Immature natural killer cell (primary cell): ENCODE measurements around the gene ZFYVE26. TPM values are rescaled to one million over a fixed set of nuclear protein-coding genes. Genes with fewer than 3 reads are reported as not detected.
A peak's percentile ranks its signal among the peaks of the same experiment; 100 is the strongest.

Experiments
- DNase-seq, 3 donors: peaks; one replicate each; pipeline ENCODE4 v3.0.0; 2022; ENCODE audit warnings: mixed read lengths in 1 of 3
- H3K27ac Mint-ChIP-seq, 6 donors: one replicate each; pipeline ENCODE4 v1.8.0; 2020; ENCODE audit warnings: mixed read lengths in 6 of 6, mild to moderate bottlenecking in 5 of 6, inconsistent platforms in 4 of 6, moderate library complexity in 3 of 6
- H3K27me3 Mint-ChIP-seq, 3 donors: one replicate each; pipeline ENCODE4 v1.8.0; 2020 to 2021; ENCODE audit warnings: low read depth in 3 of 3, mild to moderate bottlenecking in 3 of 3, mixed read lengths in 3 of 3, moderate library complexity in 3 of 3, inconsistent platforms in 1 of 3
- H3K36me3 Mint-ChIP-seq, 3 donors: one replicate each; pipeline ENCODE4 v1.8.0; 2020; ENCODE audit warnings: mixed read lengths in 3 of 3, inconsistent platforms in 2 of 3, mild to moderate bottlenecking in 2 of 3
- H3K4me1 Mint-ChIP-seq, 2 donors: one replicate each; pipeline ENCODE4 v1.8.0; 2020; ENCODE audit warnings: inconsistent platforms in 2 of 2, mild to moderate bottlenecking in 2 of 2, mixed read lengths in 2 of 2, moderate library complexity in 1 of 2
- H3K4me3 Mint-ChIP-seq, 5 donors: one replicate each; pipeline ENCODE4 v1.8.0; 2020; ENCODE audit warnings: mild to moderate bottlenecking in 5 of 5, mixed read lengths in 5 of 5, inconsistent platforms in 3 of 5, moderate library complexity in 3 of 5
- H3K9me3 Mint-ChIP-seq, 6 donors: one replicate each; pipeline ENCODE4 v1.8.0; 2020; ENCODE audit warnings: mild to moderate bottlenecking in 6 of 6, mixed read lengths in 6 of 6, inconsistent platforms in 4 of 6, moderate library complexity in 3 of 6
- polyA plus RNA-seq, 3 donors: library from polyadenylated mRNA; unstranded; fragments of 300-500 nt; fragmentation: Illumina TruSeq; gene quantifications; one replicate each; pipeline ENCODE4 v1.2.3, GENCODE V29; 2021

ZFYVE26 gene
- polyA plus RNA-seq, 3 donors from 2014 or later: 3.1 to 4.3 TPM; not detected in 1

GRCh38 chr14:67762051-67762450 is 54.3 kb downstream of the ZFYVE26 start:
- H3K9me3 Mint-ChIP-seq: no peaks in the 10 kb centered on the region
- no peak overlapping the region for H3K4me3 Mint-ChIP-seq
- H3K27ac Mint-ChIP-seq: no peak overlapping the region
- H3K4me1 Mint-ChIP-seq: no peaks in the 10 kb centered on the region
- H3K36me3 Mint-ChIP-seq: peaks cover 27 to 57% (median 40%) of the 10 kb centered on the region in 3 donors
- H3K27me3 Mint-ChIP-seq: no peaks in the 10 kb centered on the region
- DNase-seq: no peak

- H3K36me3 Mint-ChIP-seq: peaks cover 32 to 58% (median 33%) of the 10 kb centered on the region in 3 donors
- no peaks in the 10 kb centered on the region for H3K4me1 Mint-ChIP-seq
- H3K27me3 Mint-ChIP-seq: peaks cover 0 to 2% (median 0%) of the 10 kb centered on the region in 3 donors
- H3K27ac Mint-ChIP-seq: peak overlapping the region in 1 of 6 donors; percentile 53
- no peaks in the 10 kb centered on the region for H3K9me3 Mint-ChIP-seq
- no peak for DNase-seq
- no peak overlapping the region for H3K4me3 Mint-ChIP-seq
These were observed 56.5 kb downstream of the ZFYVE26 start for GRCh38 chr14:67759916-67760315.

- DNase-seq: no peak
- Mint-ChIP-seq H3K27ac (peak overlapping the region in 1 of 6 donors; percentile 26), H3K27me3 (peaks cover 0 to 2% (median 0%) of the 10 kb centered on the region in 3 donors), H3K4me3 (no peak overlapping the region), H3K9me3 (no peaks in the 10 kb centered on the region), H3K36me3 (peaks cover 36 to 69% (median 44%) of the 10 kb centered on the region in 3 donors), H3K4me1 (no peaks in the 10 kb centered on the region)
These were observed 59.2 kb downstream of the ZFYVE26 start for GRCh38 chr14:67757175-67757574.

- peaks cover 0 to 2% (median 0%) of the 10 kb centered on the region in 3 donors for H3K27me3 Mint-ChIP-seq
- H3K36me3 Mint-ChIP-seq: peaks cover 41 to 74% (median 48%) of the 10 kb centered on the region in 3 donors
- H3K27ac Mint-ChIP-seq: peak overlapping the region in 2 of 6 donors; percentile 6 to 36
- H3K9me3 Mint-ChIP-seq: no peaks in the 10 kb centered on the region
- no peak overlapping the region for H3K4me3 Mint-ChIP-seq
- no peaks in the 10 kb centered on the region for H3K4me1 Mint-ChIP-seq
- DNase-seq: no peak
These were observed 59.9 kb downstream of the ZFYVE26 start for GRCh38 chr14:67756496-67756895.

GRCh38 chr14:67749341-67750084 is 66.9 kb downstream of the ZFYVE26 start:
- Mint-ChIP-seq H3K27ac (peak overlapping the region in 1 of 6 donors; percentile 48), H3K9me3 (no peaks in the 10 kb centered on the region), H3K36me3 (peaks cover 48 to 70% (median 62%) of the 10 kb centered on the region in 3 donors), H3K27me3 (no peaks in the 10 kb centered on the region), H3K4me3 (no peak overlapping the region), H3K4me1 (no peaks in the 10 kb centered on the region)
- DNase-seq: no peak

- Mint-ChIP-seq H3K4me1 (no peaks in the 10 kb centered on the region), H3K27ac (no peak overlapping the region), H3K9me3 (no peaks in the 10 kb centered on the region), H3K27me3 (peaks cover 0 to 1% (median 0%) of the 10 kb centered on the region in 3 donors), H3K4me3 (no peak overlapping the region), H3K36me3 (peaks cover 42 to 59% (median 53%) of the 10 kb centered on the region in 3 donors)
- DNase-seq: no peak
These were observed 68.1 kb downstream of the ZFYVE26 start for GRCh38 chr14:67748312-67748711.

- DNase-seq: no peak
- H3K27ac Mint-ChIP-seq: peak overlapping the region in 1 of 6 donors; percentile 34
- H3K9me3 Mint-ChIP-seq: no peaks in the 10 kb centered on the region
- no peaks in the 10 kb centered on the region for H3K4me1 Mint-ChIP-seq
- no peak overlapping the region for H3K4me3 Mint-ChIP-seq
- H3K27me3 Mint-ChIP-seq: peaks cover 0 to 1% (median 0%) of the 10 kb centered on the region in 3 donors
- H3K36me3 Mint-ChIP-seq: peaks cover 31 to 46% (median 44%) of the 10 kb centered on the region in 3 donors
These were observed 69.5 kb downstream of the ZFYVE26 start for GRCh38 chr14:67746927-67747326.

GRCh38 chr14:67744046-67744445 is 72.3 kb downstream of the ZFYVE26 start:
- no peak for DNase-seq
- Mint-ChIP-seq H3K4me3 (no peak overlapping the region), H3K4me1 (peaks cover 0 to 5% of the 10 kb centered on the region in 2 donors), H3K9me3 (no peaks in the 10 kb centered on the region), H3K36me3 (peaks cover 13 to 31% (median 21%) of the 10 kb centered on the region in 3 donors), H3K27ac (no peak overlapping the region), H3K27me3 (peaks cover 0 to 1% (median 0%) of the 10 kb centered on the region in 3 donors)

GRCh38 chr14:67738740-67739504 is 77.5 kb downstream of the ZFYVE26 start:
- Mint-ChIP-seq H3K4me1 (peaks cover 0 to 5% of the 10 kb centered on the region in 2 donors), H3K36me3 (peaks cover 0 to 4% (median 4%) of the 10 kb centered on the region in 3 donors)

GRCh38 chr14:67736771-67737170 is 79.6 kb downstream of the ZFYVE26 start:
- Mint-ChIP-seq H3K27ac (no peak overlapping the region), H3K4me3 (no peak overlapping the region), H3K36me3 (peaks cover 0 to 4% (median 0%) of the 10 kb centered on the region in 3 donors), H3K27me3 (peaks cover 0 to 2% (median 0%) of the 10 kb centered on the region in 3 donors), H3K9me3 (no peaks in the 10 kb centered on the region), H3K4me1 (peaks cover 0 to 5% of the 10 kb centered on the region in 2 donors)
- no peak for DNase-seq

More at GRCh38 chr14:67738740-67739504, 77.5 kb downstream of the ZFYVE26 start:
- DNase-seq: no peak
- no peaks in the 10 kb centered on the region for H3K9me3 Mint-ChIP-seq
- H3K27me3 Mint-ChIP-seq: peaks cover 0 to 2% (median 1%) of the 10 kb centered on the region in 3 donors
- no peak overlapping the region for H3K4me3 Mint-ChIP-seq
- no peak overlapping the region for H3K27ac Mint-ChIP-seq

- peaks cover 0 to 5% of the 10 kb centered on the region in 2 donors for H3K4me1 Mint-ChIP-seq
These were observed 80.8 kb downstream of the ZFYVE26 start for GRCh38 chr14:67735336-67736147.

GRCh38 chr14:67734675-67735074 is 81.7 kb downstream of the ZFYVE26 start:
- Mint-ChIP-seq H3K27ac (no peak overlapping the region), H3K4me1 (peaks cover 0 to 4% of the 10 kb centered on the region in 2 donors), H3K9me3 (no peaks in the 10 kb centered on the region), H3K36me3 (peaks cover 0 to 4% (median 3%) of the 10 kb centered on the region in 3 donors), H3K4me3 (no peak overlapping the region), H3K27me3 (peaks cover 0 to 3% (median 2%) of the 10 kb centered on the region in 3 donors)
- no peak for DNase-seq

More at GRCh38 chr14:67735336-67736147, 80.8 kb downstream of the ZFYVE26 start:
- no peak overlapping the region for H3K27ac Mint-ChIP-seq
- H3K36me3 Mint-ChIP-seq: peaks cover 0 to 4% (median 0%) of the 10 kb centered on the region in 3 donors
- no peak for DNase-seq
- H3K4me3 Mint-ChIP-seq: no peak overlapping the region
- peaks cover 0 to 3% (median 0%) of the 10 kb centered on the region in 3 donors for H3K27me3 Mint-ChIP-seq
- no peaks in the 10 kb centered on the region for H3K9me3 Mint-ChIP-seq

- Mint-ChIP-seq H3K36me3 (peaks cover 0 to 8% (median 4%) of the 10 kb centered on the region in 3 donors), H3K27ac (no peak overlapping the region), H3K4me3 (no peak overlapping the region), H3K9me3 (no peaks in the 10 kb centered on the region), H3K4me1 (no peaks in the 10 kb centered on the region), H3K27me3 (peaks cover 0 to 3% (median 2%) of the 10 kb centered on the region in 3 donors)
- DNase-seq: no peak
These were observed 82.8 kb downstream of the ZFYVE26 start for GRCh38 chr14:67733616-67734015.
